ENCODE data around the gene GHRHR.

Gene GHRHR

DNA sequence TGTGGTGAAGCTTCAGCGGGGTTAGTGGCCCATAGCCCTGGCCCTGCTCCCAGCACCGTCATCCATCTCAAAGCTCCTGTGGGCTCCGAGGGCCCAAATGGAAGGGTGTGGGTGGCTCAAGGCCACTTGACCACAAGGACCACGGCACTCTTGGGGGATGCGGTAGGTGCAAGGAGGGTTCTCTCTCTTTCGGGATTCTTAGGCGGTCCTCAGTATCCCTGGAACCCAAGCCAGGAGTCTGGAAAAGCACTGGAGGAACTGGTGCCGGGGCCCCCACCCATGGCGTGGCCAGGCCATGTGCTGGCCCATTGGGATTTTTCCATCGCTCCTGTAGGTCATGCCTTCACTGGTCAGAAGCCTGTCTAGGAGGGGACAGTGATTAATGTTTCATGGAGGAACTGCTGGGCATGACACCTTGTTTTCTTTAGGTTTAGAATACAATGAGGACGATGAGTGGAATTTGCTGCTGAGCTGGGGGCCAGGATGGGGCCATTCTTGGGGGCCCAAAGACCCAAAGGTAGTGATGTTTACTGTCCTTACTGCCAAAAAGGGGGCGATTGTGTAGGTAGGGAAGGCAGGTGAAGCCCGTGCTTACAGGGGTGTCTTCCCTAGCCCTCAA, 35.4 kb upstream of the GHRHR start:
- no peak for DNase-seq (ENCODE audit: low read depth)

GRCh38 chr7:30929686-30930085, 34.1 kb upstream of the GHRHR start:
- DNase-seq (ENCODE audit: low read depth): no peak

DNA sequence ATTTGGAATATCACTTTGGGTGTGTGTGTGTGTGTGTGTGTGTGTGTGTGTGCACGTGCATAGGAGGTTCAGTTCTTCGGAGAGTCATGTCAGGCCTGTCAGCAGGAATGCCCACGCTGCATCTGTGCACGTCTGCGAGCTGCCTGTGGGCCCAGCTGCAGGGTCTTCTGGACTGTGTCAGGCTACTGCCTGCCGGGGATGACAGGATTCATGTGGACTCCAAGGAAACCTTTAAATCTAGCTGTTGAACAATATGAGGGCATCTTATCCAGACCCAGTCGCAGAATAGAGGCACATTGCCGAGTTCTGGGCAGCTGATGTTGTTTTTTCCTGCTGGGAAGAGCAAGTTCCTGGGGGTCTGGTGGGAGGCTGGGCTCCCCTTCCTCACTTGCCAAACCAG, 33.1 kb upstream of the GHRHR start:
- no peak for DNase-seq (ENCODE audit: low read depth)

- no peak for DNase-seq (ENCODE audit: low read depth)
These were observed 32.4 kb upstream of the GHRHR start for GRCh38 chr7:30931161-30931928.

- DNase-seq (ENCODE audit: low read depth): no peak
These were observed 31.7 kb upstream of the GHRHR start for GRCh38 chr7:30931929-30932540.

DNA sequence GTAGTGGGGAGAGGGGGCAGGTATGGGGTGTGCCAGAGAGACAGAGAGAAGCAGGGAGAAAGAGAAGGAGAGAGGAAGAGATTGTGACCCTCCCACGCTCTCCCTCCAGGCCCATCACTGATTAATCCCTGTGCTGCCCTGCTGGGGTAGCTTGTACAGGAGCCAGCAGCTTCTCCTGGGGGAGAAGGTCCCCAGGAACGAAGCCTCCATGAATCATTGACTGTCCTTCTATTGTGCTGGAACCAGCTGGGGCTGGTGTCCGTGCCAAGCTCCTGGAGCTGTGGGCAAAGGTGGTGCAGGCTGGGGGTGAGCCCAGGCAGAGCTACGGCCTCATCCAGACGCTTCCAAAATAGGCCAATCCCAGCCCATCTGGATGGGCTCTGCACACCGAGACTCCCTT, 31.2 kb upstream of the GHRHR start:
- DNase-seq (ENCODE audit: low read depth): no peak

DNA sequence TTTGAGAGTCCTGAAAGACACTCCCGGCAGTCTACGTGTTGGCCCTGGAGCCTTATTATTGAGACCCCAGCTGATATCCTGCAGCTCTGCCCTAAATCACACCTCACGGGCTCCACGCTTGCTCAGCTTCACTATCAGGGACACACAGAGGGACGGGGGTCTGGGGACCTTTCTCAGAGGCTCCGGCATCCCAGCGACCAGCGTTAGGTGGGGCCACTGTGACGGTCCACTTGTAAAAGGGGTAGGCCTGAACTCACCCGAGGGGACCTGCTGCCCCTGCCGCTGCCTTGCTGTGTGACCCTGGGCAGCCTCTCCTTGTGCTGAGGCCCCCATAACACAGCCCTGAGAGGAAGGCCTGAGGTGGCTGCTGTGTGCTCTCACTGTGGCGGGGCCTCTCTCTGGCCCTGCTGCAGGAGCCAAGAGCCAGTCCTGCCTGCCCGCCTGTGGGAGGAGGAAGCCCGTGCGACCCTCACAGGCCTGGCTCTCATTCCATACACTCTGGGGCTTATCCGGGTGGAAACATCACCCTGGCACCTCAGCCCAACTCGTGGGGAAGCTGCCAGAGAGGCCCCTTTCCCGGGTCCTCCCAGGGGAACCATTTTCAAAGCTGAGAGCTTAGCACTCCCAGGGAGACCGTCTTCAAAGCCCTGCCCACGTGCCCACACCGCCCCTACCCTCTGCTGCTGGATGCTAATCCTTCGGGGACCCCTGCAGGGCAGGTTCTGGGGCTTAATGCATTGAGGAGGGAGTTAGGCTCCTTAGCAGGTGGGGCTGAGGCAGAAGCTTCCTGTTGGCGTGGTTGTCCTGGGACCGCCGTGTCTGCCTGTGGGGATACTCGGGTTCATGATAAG, 30.4 kb upstream of the GHRHR start:
- DNase-seq (ENCODE audit: low read depth): no peak

GRCh38 chr7:30934225-30934624, 29.5 kb upstream of the GHRHR start:
- no peak for DNase-seq (ENCODE audit: low read depth)

DNA sequence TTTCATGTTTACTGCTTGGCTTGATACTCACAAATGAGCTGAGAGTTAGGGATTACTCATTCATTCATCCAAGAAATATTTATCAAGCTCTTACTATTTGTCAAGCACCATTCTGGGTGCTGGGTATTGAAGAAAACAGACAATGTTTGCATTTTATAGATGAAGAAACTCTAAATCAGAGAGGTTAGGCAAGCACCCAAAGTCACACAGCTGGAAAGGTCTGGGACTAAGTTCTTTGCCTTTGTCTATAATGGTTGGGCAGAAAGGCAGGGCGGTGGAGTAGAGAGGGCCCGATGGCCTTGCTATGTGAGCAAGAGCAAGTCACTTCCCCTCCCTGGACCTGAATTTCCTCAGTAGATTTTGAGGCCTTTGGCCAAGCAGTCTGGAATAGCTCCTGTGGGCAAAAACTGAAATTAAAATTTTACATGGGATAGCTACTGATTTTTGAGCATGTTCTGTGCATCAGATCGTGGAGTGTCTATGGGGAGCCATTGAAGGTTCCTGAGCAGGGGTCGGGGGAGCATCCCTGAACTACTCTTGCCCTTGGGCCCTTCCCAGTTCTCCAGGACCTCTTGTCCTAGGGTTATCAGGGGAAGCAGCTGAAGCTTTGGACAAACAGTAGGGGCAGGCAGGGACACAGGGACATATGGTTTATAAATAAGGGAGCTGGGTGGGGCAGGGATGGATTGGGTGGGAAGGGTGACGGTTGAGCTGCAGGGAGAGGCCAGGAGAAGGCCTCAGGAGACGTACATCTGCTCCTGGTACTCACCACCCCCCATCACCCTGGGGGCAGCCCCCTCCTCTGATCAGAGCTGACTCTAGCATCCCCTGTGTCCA, 28.8 kb upstream of the GHRHR start:
- no peak for DNase-seq (ENCODE audit: low read depth)

- no peak for DNase-seq (ENCODE audit: low read depth)
These were observed 28.2 kb upstream of the GHRHR start for GRCh38 chr7:30935569-30935877.

DNA sequence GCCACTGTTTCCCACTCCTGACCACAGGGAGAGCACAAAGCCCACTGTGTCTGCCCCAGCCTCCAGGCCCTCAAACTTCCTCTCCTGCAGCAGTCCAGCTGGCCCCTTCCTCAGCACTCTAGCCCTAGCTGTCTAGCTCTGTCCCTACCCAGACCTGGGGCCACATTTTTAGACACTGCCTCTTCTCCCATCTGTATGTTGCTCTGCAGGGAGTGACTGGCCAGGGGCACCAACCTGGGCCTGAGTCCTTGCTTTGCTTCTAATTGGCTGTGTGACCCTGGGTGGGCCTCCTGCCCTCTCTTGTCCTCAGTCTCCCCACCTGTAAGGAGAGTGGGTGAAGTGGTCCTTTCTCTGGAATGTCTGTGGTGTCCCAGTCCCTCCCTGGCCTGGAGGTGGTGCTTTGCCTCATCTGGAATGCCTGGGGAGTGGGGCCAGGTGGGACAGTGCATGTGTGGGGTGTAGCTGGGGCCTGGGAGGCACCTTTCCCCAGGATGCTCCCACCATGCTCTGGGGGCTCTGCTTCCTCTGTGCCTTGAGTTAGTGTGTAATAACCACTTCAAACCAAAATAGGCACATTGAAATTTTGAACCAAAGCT, 27.0 kb upstream of the GHRHR start:
- DNase-seq (ENCODE audit: low read depth): no peak

DNA sequence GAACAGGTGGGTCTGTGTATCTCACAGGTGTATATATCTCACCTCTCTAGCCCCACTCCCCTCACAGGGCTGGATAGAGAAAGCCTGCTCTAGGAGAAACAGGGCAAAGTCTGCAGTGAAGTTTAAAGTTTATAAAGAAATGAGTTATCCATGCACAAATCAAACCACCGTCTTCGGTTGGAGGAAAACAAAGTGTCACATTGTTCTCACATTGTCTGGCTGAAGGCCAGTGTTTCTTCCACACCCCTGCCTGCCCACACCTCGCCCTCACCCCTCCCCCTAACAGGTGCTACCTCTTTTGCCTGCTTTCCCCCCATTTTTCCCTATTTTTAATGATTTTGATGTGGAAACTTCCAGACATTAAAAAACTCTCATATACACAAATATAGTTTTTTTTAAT, 26.3 kb upstream of the GHRHR start:
- no peak for DNase-seq (ENCODE audit: low read depth)

DNA sequence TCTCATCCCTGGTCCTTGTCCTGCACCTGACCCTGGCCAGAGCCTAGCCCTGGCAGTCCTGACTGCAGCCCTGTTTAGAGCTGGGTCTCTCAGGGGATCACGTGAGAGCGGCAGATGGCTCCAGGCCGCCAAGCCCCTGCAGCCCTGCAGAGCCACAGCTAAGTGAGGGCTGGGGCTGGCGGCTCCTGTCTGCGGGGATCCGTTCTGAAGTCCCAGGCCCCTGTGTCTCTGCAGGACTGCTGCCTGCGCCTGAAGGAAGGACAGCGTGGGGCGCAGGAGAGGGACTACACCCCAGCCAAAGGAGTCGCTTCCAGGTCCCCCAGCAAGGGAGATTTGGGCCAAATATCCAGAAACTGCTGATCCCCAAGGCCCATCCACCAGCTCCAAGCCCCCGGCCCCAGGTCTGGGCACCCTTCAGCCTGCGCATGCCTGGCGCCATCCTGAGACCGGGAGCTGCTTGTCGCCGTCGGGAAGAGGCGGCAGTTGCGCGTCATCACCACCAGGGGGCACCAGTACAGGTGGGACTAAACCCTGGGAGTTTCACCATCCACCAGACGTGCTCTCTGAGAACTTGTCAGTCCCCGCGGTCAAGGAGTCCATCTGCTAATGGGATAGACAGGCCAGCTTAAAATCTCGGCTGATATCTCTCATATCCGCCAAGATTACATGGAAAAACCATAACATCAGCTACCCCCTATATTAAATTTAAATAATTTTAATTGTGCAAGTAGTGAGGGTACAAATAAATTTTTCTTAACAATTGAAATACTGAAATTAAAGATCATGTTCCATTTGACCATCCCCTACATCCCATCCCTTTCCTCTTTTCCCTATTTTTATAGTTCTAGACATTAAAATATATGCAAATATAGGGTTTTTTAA, 25.1 kb upstream of the GHRHR start:
- peak; percentile 63 for DNase-seq (ENCODE audit: low read depth)

- no peak for DNase-seq (ENCODE audit: low read depth)
These were observed 22.0 kb upstream of the GHRHR start for GRCh38 chr7:30941582-30942323.

- no peak for DNase-seq (ENCODE audit: low read depth)
These were observed 13.6 kb upstream of the GHRHR start for GRCh38 chr7:30950197-30950596.

GRCh38 chr7:30954914-30955313, 8.8 kb upstream of the GHRHR start:
- no peak for DNase-seq (ENCODE audit: low read depth)

- no peak for DNase-seq (ENCODE audit: low read depth)
These were observed 7.0 kb upstream of the GHRHR start for GRCh38 chr7:30956704-30957103.

DNA sequence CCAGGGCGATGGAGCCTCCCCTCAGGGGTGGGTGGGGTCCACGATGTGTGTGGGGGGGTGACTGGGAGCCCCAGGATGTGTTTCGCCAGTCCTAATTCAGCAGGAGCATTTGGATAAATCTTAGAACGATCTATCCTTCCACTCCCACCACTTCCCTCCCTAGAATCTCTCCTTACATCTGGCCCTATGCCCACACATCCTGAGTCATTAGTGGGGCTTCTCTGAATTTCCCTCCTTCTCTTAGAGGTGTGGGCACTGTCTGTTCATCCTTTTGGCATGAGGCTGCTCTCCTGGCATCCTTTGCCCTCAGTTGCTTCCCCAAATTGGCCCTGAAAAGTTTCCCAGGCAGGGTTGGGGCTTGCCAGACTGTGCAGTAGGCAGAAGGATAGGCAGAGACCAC, 1.6 kb downstream of the GHRHR start:
- no peak for DNase-seq (ENCODE audit: low read depth)

DNA sequence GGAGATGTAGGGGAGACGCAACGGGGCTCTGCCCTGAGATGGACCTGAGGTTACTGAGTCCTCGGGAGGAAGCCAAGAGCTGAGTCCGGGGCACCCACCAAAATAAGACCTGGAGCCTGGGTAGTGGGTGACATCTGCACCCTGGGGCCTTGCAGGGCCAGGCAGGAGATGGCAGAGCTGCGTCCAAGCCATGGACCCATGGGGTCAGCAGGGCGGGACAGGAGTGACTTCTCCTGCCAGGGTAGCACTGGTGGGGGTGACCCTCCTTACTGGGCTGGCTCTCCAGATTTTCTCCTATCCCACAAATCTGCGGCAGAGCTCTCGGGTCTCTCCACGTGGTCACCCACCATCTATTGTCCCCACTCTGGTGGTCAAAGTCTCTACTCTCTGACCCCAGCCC, 2.1 kb downstream of the GHRHR start:
- no peak for DNase-seq (ENCODE audit: low read depth)

DNA sequence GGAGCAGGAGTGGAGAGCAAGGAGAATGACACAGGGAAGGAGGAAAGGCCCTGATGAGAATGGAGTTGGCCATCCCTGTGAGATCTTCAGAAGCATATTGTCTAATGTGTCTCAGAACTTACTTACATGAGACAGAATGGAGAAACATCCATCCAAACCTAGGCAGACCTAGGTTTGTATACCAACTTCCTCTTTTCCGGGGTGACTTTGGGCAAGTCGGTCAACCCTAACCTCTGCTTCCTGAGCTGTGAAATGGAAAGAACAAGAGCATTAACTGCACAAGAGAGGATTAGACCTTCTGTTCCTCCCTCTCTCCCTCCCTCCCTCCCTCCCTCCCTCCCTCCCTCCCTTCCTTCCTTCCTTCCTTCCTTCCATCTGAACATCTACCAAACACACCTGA, 4.5 kb downstream of the GHRHR start:
- no peak for DNase-seq (ENCODE audit: low read depth)

All from fibroblast of the conjunctiva (primary cell).